GM12891 (cell line): ENCODE results near the gene GRIN2A.

Source experiments
- DNase-seq: peaks from one replicate; pipeline ENCODE4 v3.0.0; 2011; ENCODE audit warnings: low spot score; ENCODE audit not compliant: insufficient read length
- FAIRE-seq: peaks from 2 replicates; lab custom pipeline; 2011; peaks lifted over from hg19 to GRCh38; lab: Jason Lieb, UNC
- PAX5 ChIP-seq: IDR thresholded peaks from 2 replicates; pipeline ENCODE4 v1.6.1; 2011; ENCODE audit warnings: low read length, moderate library complexity, mild to moderate bottlenecking; ENCODE audit not compliant: insufficient read depth, severe bottlenecking
- POLR2A ChIP-seq: IDR thresholded peaks from 2 replicates; pipeline ENCODE4 v1.6.1; 2011; ENCODE audit warnings: low read depth, low read length, control low read depth
- POLR2AphosphoS5 ChIP-seq: IDR thresholded peaks from 2 replicates; pipeline ENCODE4 v1.6.1; 2011; ENCODE audit warnings: low read depth, low read length, control low read depth
- POU2F2 ChIP-seq: IDR thresholded peaks from 2 replicates; pipeline ENCODE4 v1.6.1; 2011; ENCODE audit warnings: low read depth, mild to moderate bottlenecking, control low read depth, low read length, moderate library complexity
- SPI1 ChIP-seq: IDR thresholded peaks from 2 replicates; pipeline ENCODE4 v1.6.1; 2011; ENCODE audit warnings: low read depth, low read length, control low read depth
- TAF1 ChIP-seq: IDR thresholded peaks from 2 replicates; pipeline ENCODE4 v1.6.1; 2011; ENCODE audit warnings: low read depth, low read length, control low read depth

GRIN2A gene

DNA sequence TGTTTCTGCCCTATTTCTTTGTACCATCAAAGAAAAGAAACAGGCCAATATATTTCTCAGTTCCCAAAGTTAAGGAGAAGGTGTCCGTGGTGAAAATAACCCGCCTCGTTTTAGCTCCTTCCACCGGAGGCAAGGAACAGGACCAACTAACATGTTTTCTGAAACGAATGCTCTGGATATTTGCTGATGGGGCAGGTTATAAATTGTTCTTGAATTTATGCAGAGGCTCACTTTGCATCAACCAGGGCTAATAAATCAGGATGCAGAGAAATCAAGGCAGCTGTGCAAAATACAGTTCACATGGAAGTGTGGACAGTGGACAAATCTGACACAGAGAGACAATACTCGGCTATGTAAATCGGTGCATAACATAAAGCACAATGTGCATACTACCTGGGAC is 189.8 kb downstream of the GRIN2A start:
- DNase-seq (no peak), FAIRE-seq (no peak)
- TF ChIP-seq PAX5 (no peak), TAF1 (no peak), POLR2AphosphoS5 (no peak), POU2F2 (no peak), POLR2A (no peak), SPI1 (no peak)

DNA sequence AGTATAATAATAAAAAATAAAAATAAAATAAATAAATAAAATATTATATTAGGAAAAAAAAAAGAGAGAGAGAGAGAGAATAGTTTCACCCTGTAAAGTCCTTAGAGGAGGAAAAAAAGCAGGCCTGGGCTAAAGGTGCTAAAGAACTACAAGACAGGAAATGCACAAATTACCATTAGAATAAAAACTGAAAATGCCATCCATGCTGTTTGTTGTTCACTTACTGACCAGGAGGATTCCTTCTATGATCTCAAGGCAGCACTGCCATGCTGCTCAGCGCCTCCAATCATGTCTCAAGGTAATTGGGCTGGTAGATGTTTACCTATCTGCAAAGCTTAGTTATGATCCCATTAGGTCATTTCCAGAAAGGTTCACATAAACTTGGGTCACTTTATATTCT is 201.2 kb downstream of the GRIN2A start:
- TF ChIP-seq POLR2AphosphoS5: no peak
- no peak for TF ChIP-seq SPI1
- no peak for TF ChIP-seq POU2F2
- no peak for TF ChIP-seq POLR2A
- TF ChIP-seq PAX5: no peak
- no peak for TF ChIP-seq TAF1
- no peak for FAIRE-seq

DNA sequence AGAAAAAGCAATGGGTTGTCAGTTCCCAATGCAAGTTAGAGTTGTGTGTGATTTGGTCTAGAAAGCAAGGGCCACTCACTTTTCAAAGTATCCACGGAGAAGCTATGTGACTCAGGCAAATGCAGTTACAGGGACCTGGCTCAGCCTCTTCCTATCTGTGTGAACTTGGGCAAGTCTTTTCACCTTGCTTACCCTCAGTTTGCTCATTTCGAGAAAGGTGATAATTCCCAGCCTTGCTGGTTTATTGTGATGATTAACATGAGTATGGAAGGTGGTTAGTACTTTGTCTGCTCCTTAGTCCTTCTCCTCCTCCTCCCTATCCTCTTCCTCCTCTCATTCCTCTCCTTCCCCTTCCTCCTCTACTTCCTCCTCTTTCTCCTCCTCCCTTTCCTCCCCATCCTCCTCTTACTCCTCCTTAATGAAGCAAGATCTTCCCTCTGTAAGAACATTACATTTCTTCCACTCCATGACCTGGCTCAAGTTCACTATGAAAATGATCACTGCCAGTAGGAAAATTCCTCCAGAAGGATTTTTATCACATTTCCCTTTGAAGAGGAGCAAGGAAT is 204.0 kb downstream of the GRIN2A start:
- no peak for TF ChIP-seq SPI1
- DNase-seq (no peak), FAIRE-seq (no peak)

More for the DNA sequence above, 201.2 kb downstream of the GRIN2A start:
- no peak for DNase-seq

DNA sequence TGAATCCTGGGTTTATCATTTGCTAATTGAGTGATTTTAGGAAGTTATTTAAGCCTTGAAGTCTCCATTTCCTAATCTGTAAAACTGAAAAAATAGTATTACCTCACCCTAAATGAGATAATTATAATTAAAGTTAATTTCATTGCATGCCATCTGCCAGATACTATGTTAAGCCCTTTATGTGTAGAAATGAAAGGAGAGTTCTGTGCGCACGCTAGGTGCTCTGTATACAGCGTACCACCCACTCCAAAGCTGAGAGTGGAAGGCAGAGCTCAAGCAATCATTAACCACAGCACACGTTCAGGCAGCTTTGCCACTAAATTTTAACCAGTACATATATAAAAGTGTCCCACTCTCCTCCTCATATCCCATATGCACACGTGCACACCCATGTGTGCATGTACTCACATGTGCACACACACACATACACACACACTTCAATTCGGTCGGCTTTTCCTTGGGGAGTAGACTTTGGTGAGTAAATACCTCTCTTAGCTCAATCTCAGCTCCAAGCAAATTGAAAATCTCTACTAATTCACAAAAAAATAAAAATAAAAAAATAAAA is 204.8 kb downstream of the GRIN2A start:
- DNase-seq (no peak), FAIRE-seq (no peak)
- TF ChIP-seq POU2F2 (no peak), PAX5 (no peak), POLR2A (no peak), POLR2AphosphoS5 (no peak), TAF1 (no peak)

DNA sequence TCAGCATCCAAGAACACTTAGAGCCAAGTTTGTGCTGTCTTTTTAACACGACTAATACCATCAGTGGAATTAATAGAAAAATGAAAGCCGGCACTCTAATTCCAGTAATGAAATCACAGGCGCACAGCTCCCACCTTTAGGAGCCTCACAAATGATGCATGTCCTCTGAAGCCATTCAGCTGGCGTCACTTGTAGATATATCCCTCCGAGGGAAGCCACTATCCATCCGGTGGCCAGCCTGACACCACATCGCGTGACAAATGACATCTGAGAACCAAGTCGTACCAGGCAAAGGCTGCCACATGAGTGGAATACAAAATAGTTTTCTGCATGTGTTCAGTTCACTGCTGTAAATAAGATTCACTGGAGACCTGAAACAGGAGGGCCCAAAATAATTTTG is 205.6 kb downstream of the GRIN2A start:
- no peak for TF ChIP-seq POLR2A
- TF ChIP-seq POLR2AphosphoS5: no peak
- TF ChIP-seq PAX5: no peak
- no peak for TF ChIP-seq TAF1
- no peak for TF ChIP-seq POU2F2
- no peak for TF ChIP-seq SPI1
- no peak for DNase-seq
- no peak for FAIRE-seq

DNA sequence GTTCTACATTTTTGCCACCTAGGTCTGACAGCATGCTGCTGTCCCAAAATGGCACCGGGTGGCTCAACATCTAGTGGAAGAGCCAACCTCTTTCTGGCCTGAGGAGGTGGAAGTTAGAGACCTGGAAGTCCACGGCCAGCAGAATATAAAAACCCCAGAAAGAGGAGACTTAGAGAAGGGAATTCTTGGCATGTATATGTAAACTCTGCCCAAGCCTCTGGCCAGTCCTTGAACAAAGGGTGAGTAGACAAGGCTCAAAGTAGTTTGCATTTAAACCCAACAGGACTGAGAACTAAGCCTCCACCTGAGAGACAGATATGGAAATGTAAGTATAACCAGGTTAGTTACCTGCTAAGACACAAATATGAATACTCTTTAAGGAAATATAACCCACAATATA is 210.3 kb downstream of the GRIN2A start:
- TF ChIP-seq POLR2AphosphoS5 (no peak), POU2F2 (no peak), PAX5 (no peak), SPI1 (no peak), POLR2A (no peak), TAF1 (no peak)
- DNase-seq (no peak), FAIRE-seq (no peak)

DNA sequence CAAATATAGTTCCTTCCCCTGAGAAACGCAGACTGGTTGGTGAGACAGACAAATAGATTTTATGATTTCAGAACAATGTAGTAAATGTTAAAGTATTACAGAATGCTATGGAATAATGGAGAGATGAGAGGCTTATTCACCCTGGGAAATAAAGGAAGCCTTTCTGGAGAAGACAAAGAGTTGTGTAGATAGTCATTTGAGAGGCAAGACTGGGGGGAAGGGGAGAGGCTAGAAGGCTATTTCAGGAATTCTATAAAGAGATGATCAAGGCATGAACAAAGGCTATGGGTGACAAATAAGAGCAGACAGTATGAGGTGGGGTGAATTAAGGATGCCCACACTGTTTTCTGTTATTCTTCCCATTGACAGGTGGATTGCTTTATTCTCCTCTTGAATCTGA is 211.4 kb downstream of the GRIN2A start:
- no peak for FAIRE-seq
- no peak for DNase-seq

DNA sequence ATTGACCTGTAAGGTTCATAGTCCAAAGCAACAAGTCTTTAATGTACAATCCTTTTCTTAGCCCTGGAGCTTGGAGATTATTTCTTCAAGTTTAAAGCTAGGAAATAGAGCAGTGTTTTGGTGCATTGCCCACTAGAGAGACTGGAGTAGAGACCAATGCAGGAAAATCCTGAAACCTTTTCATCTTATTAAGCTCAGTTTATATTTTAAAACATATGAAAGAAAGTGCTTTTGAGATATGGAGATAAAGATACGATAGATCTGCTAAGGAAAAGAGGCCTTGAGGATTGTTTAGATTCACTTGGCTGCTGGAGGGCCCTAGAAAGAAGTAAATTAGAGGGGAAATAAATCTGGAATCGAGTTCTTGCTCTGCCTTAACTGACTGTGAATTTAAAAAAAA is 212.0 kb downstream of the GRIN2A start:
- no peak for DNase-seq
- TF ChIP-seq POLR2AphosphoS5 (no peak), PAX5 (no peak), SPI1 (no peak), POU2F2 (no peak), TAF1 (no peak), POLR2A (no peak)
- FAIRE-seq: no peak

More for the DNA sequence above, 211.4 kb downstream of the GRIN2A start:
- TF ChIP-seq POU2F2 (no peak), POLR2AphosphoS5 (no peak), TAF1 (no peak), POLR2A (no peak), PAX5 (no peak), SPI1 (no peak)

DNA sequence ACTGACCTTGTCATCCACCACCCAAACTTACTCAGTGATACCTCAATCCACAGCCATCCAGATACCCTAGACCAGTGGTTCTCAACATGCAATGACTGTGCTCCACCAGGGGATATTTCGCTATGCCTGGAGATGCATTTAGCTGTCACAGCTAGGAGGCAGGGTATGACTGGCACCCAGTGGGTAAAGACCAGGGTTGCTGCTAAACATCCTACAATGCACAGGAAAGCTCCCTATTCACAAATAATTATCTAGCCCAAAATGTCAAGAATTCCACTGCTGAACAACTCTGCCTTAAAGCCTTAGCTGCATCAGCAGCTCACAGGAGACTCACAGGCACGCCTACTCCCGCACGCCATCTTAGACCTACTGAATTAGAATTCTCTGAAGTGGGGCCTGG is 212.6 kb downstream of the GRIN2A start:
- DNase-seq (no peak), FAIRE-seq (no peak)
- no peak for TF ChIP-seq POLR2AphosphoS5
- no peak for TF ChIP-seq POU2F2
- no peak for TF ChIP-seq TAF1
- TF ChIP-seq SPI1: no peak
- no peak for TF ChIP-seq PAX5
- TF ChIP-seq POLR2A: no peak

DNA sequence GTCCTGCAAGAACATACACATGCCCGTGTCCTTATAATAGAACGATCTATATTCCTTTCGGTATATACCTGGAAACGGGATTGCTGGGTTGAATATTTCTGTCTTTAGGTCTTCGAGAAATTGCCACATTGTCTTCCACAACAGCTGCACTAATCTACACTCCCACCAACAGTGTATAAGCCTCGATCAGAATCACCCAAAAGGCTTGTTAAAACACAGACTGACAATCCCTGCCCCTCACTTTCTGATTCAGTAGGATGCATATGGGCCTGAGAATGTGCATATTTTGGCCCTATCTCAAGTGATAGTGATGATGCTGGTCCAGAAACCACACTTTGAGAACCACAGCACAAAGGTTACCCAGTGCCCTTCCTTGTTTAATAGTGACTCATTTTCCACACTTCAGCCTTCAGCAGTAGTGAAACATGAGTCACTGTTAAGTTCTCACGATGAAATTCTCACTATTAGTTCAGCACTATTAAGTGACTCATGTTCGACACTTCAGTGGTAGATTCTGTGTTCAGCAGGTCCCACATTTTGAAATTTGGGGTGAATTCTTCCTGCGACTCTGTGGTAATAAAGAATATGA is 215.6 kb downstream of the GRIN2A start:
- DNase-seq (no peak), FAIRE-seq (peak; percentile 77)

More for the DNA sequence above, 215.6 kb downstream of the GRIN2A start:
- TF ChIP-seq SPI1: 0 out of 2 replicates have a peak, but pooled peaks have one; percentile 11
- TF ChIP-seq POU2F2: no peak
